H9 (cell line): ENCODE results near the gene DLGAP4. TPM values are rescaled to one million over a fixed set of nuclear protein-coding genes. Genes with fewer than 3 reads are reported as not detected.

Experiments used
- DNase-seq: peaks from one replicate; pipeline ENCODE4 v3.0.0-alpha.2; 2017
- H2AFZ ChIP-seq: one replicate; pipeline ENCODE4 v1.6.1; 2013; ENCODE audit warnings: mild to moderate bottlenecking, low read length, control low read depth, moderate library complexity
- H2AK5ac ChIP-seq: 2 replicates; pipeline ENCODE4 v1.6.1; 2013; ENCODE audit warnings: low read length, control low read depth, mixed read lengths; ENCODE audit not compliant: insufficient read length
- H2BK120ac ChIP-seq: one replicate; pipeline ENCODE4 v1.6.1; 2013; ENCODE audit warnings: low read depth, mild to moderate bottlenecking, low read length, control low read depth, inconsistent platforms; ENCODE audit not compliant: poor library complexity, severe bottlenecking
- H2BK12ac ChIP-seq: 2 replicates; pipeline ENCODE4 v1.6.1; 2013; ENCODE audit warnings: low read length, control low read depth, mixed read lengths, low read depth; ENCODE audit not compliant: insufficient read length
- H2BK15ac ChIP-seq: 2 replicates; pipeline ENCODE4 v1.6.1; 2013; ENCODE audit warnings: low read depth, low read length, control low read depth
- H2BK20ac ChIP-seq: one replicate; pipeline ENCODE4 v1.6.1; 2013; ENCODE audit warnings: low read depth, mild to moderate bottlenecking, low read length, control low read depth, inconsistent platforms; ENCODE audit not compliant: poor library complexity, severe bottlenecking
- H2BK5ac ChIP-seq: 2 replicates; pipeline ENCODE4 v1.6.1; 2013; ENCODE audit warnings: low read length, control low read depth, mixed read lengths; ENCODE audit not compliant: insufficient read length
- H3K14ac ChIP-seq: 2 replicates; pipeline ENCODE4 v1.6.1; 2013; ENCODE audit warnings: low read length, control low read depth; ENCODE audit not compliant: insufficient read depth
- H3K18ac ChIP-seq: 2 replicates; pipeline ENCODE4 v1.6.1; 2013; ENCODE audit warnings: low read depth, mild to moderate bottlenecking, mixed read lengths, low read length, control low read depth; ENCODE audit not compliant: insufficient read length
- H3K23ac ChIP-seq: 2 replicates; pipeline ENCODE4 v1.6.1; 2013; ENCODE audit warnings: low read length, control low read depth, mixed read lengths, low read depth; ENCODE audit not compliant: insufficient read length
- H3K23me2 ChIP-seq: 2 replicates; pipeline ENCODE4 v1.6.1; 2013; ENCODE audit warnings: low read depth, mild to moderate bottlenecking, mixed read lengths, low read length, control low read depth; ENCODE audit not compliant: insufficient read length, poor library complexity, severe bottlenecking
- H3K27ac ChIP-seq: 2 replicates; pipeline ENCODE4 v1.5.1; 2013; ENCODE audit warnings: low read length, control low read depth, mixed read lengths, low read depth; ENCODE audit not compliant: insufficient read length
- H3K27me3 ChIP-seq: 2 replicates; pipeline ENCODE4 v1.6.1; 2013; ENCODE audit warnings: low read length, control low read depth, inconsistent platforms; ENCODE audit not compliant: insufficient read depth
- H3K4ac ChIP-seq: 2 replicates; pipeline ENCODE4 v1.6.1; 2013; ENCODE audit warnings: low read depth, mild to moderate bottlenecking, control low read depth, inconsistent platforms, low read length, moderate library complexity
- H3K4me1 ChIP-seq: 2 replicates; pipeline ENCODE4 v1.6.1; 2013; ENCODE audit warnings: low read length, control low read depth, inconsistent platforms; ENCODE audit not compliant: insufficient read depth
- H3K4me2 ChIP-seq: 2 replicates; pipeline ENCODE4 v1.6.1; 2013; ENCODE audit warnings: low read length, control low read depth, mixed read lengths; ENCODE audit not compliant: insufficient read length, insufficient read depth
- H3K56ac ChIP-seq: 2 replicates; pipeline ENCODE4 v1.6.1; 2013; ENCODE audit warnings: low read depth, mild to moderate bottlenecking, mixed read lengths, low read length, control low read depth; ENCODE audit not compliant: insufficient read length
- H3K79me1 ChIP-seq: 2 replicates; pipeline ENCODE4 v1.6.1; 2013; ENCODE audit warnings: low read depth, mild to moderate bottlenecking, moderate library complexity, low read length, control low read depth, inconsistent platforms; ENCODE audit not compliant: insufficient read depth, poor library complexity, severe bottlenecking
- H3K79me2 ChIP-seq: 2 replicates; pipeline ENCODE4 v1.6.1; 2013; ENCODE audit warnings: low read length, control low read depth, inconsistent platforms; ENCODE audit not compliant: insufficient read depth
- H3K9ac ChIP-seq: 2 replicates; pipeline ENCODE4 v1.6.1; 2013; ENCODE audit warnings: low read length, control low read depth, mixed read lengths; ENCODE audit not compliant: insufficient read length; ENCODE audit errors: extremely low read depth
- H3K9me3 ChIP-seq: one replicate; pipeline ENCODE4 v1.6.1; 2013; ENCODE audit warnings: low read depth, low read length, inconsistent platforms; ENCODE audit not compliant: control insufficient read depth
- H3T11ph ChIP-seq: one replicate; pipeline ENCODE4 v1.6.1; 2013; ENCODE audit warnings: mild to moderate bottlenecking, low read length, control low read depth, inconsistent platforms
- H4K20me1 ChIP-seq: one replicate; pipeline ENCODE4 v1.6.1; 2013; ENCODE audit not compliant: control insufficient read depth, insufficient read length, insufficient read depth
- H4K5ac ChIP-seq: 2 replicates; pipeline ENCODE4 v1.6.1; 2013; ENCODE audit warnings: low read depth, mild to moderate bottlenecking, mixed read lengths, low read length, control low read depth; ENCODE audit not compliant: insufficient read length
- H4K8ac ChIP-seq: replicated peaks from 2 replicates; pipeline ENCODE4 v1.6.1; 2013; ENCODE audit warnings: low read length, control low read depth, mixed read lengths, low read depth; ENCODE audit not compliant: insufficient read length
- H4K91ac ChIP-seq: 2 replicates; pipeline ENCODE4 v1.6.1; 2013; ENCODE audit warnings: low read depth, mild to moderate bottlenecking, moderate library complexity, mixed read lengths, low read length, control low read depth; ENCODE audit not compliant: insufficient read length
- H3K27ac Mint-ChIP-seq, 3 experiments: 2 replicates in 2 of 3; 3 replicates in 1 of 3; pipeline ENCODE4 v1.8.0; 2020 to 2021; ENCODE audit warnings: mixed read lengths in 3 of 3, mild to moderate bottlenecking in 1 of 3, moderate library complexity in 1 of 3
- H3K27me3 Mint-ChIP-seq: 2 replicates; pipeline ENCODE4 v1.8.0; 2021; ENCODE audit warnings: low read depth, mild to moderate bottlenecking, moderate library complexity, mixed read lengths
- H3K36me3 Mint-ChIP-seq, 3 experiments: 2 replicates in 2 of 3; 3 replicates in 1 of 3; pipeline ENCODE4 v1.8.0; 2020 to 2021; ENCODE audit warnings: low read depth in 3 of 3, mixed read lengths in 3 of 3; ENCODE audit not compliant: insufficient read depth in 1 of 3
- H3K4me1 Mint-ChIP-seq, 2 experiments: 2 replicates each; pipeline ENCODE4 v1.8.0; 2020; ENCODE audit warnings: mixed read lengths in 2 of 2
- H3K4me3 Mint-ChIP-seq, 2 experiments: 2 replicates in 1 of 2; 3 replicates in 1 of 2; pipeline ENCODE4 v1.8.0; 2020 to 2021; ENCODE audit warnings: mild to moderate bottlenecking in 2 of 2, mixed read lengths in 2 of 2, moderate library complexity in 1 of 2
- H3K9me3 Mint-ChIP-seq, 2 experiments: 2 replicates in 1 of 2; 3 replicates in 1 of 2; pipeline ENCODE4 v1.8.0; 2020; ENCODE audit warnings: mild to moderate bottlenecking in 2 of 2, mixed read lengths in 2 of 2, moderate library complexity in 1 of 2
- WGBS: extraction: QIAGEN DNeasy Blood & Tissue Kit; methylation state at CpG from one replicate; pipeline ENCODE4 v1.1.7; 2013; ENCODE audit warnings: missing lambda C conversion rate, low lambda C conversion rate, mixed read lengths; ENCODE audit not compliant: insufficient read length; ENCODE audit errors: extremely low coverage; 5-methylcytosine and 5-hydroxymethylcytosine counted together
- total RNA-seq: library from RNA; stranded (reverse); gene quantifications from 2 replicates; pipeline ENCODE4 v1.2.1, GENCODE V29; 2021
- TF ChIP-seq, protein P1 (sequence below): fragments of 200-600 bp; sonication (generic); conservative IDR thresholded peaks from 3 replicates; pipeline ENCODE4 v1.8.0; 2021; ENCODE audit warnings: antibody characterized with exemption, mild to moderate bottlenecking

The DLGAP4 gene
- total RNA-seq, 1 experiment from 2014 or later, result 48.0 TPM

DNA sequence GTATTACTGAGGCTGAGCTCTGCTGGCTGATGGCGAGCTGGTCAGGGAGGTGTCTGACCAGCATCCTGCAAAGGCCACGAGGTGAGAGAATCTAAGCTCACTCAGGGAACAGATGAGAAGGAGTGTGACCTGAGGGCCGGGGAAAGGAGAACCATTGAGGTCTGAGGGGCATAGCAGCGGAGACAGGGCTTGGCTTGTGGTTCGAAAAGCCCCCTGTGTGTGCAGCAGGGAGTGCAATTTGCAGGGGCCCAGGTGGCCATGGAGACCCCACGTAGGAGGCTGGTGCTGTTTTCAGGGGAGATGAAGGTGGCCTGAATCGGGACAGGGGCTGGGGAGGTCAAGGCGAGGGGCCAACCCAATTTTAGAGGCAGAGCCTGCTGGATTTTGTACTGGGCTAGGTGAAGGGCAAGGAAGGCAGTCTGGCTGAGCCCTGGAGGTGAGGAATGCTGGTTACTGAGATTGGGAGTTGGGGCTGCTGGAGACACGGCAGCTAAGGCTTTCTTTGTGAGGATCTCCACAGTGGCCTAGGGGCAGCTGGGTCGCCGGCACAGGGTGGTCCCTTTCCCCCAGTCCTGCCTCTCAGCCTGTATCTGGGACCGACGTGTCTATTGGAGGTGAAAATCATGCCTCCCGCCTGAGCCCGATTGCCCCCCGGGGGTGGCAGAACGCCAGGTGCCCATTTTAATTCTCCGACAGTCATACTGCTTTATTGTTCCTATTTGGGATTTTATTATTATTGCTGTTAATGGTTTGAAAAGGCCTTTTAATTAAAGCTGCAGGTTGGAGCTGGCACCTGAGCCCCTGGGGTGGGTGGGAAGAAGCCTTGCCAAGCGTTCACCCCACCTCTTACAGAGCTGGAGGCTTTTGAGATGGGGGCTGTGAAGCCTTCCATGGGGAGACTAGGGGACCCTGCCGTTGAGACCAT lies 28.4 kb downstream of the DLGAP4 start:
- Mint-ChIP-seq H3K4me3 (peak overlapping the region in 1 of 2 experiments; percentile 25; a peak in 1 of 5 replicates), H3K36me3 (no peaks in the 10 kb centered on the region), H3K27ac (peak overlapping the region in 1 of 3 experiments; percentile 55; a peak in 2 of 7 replicates), H3K9me3 (no peaks in the 10 kb centered on the region; a peak in 2 of 5 replicates), H3K4me1 (peaks cover 42 to 67% of the 10 kb centered on the region in 2 experiments), H3K27me3 (peaks cover 78% of the 10 kb centered on the region)
- no peaks in the 10 kb centered on the region for H3K79me1 ChIP-seq
- no peaks in the 10 kb centered on the region for H3K23me2 ChIP-seq
- peaks cover 12% of the 10 kb centered on the region; the same call in 1 of the 2 replicates for H3K27me3 ChIP-seq
- no peak overlapping the region for H3K9ac ChIP-seq
- no peak overlapping the region for H2AFZ ChIP-seq
- no peak overlapping the region for H4K5ac ChIP-seq
- H4K20me1 ChIP-seq, result no peaks in the 10 kb centered on the region
- H2BK20ac ChIP-seq, result no peak overlapping the region
- H3K4me1 ChIP-seq, result peaks cover 4% of the 10 kb centered on the region; the same call in 1 of the 2 replicates
- H3K56ac ChIP-seq, result no peak overlapping the region
- no peak overlapping the region for H2AK5ac ChIP-seq
- H2BK12ac ChIP-seq, result no peak overlapping the region
- H3T11ph ChIP-seq, result no peak overlapping the region
- TF ChIP-seq, protein P1, sequence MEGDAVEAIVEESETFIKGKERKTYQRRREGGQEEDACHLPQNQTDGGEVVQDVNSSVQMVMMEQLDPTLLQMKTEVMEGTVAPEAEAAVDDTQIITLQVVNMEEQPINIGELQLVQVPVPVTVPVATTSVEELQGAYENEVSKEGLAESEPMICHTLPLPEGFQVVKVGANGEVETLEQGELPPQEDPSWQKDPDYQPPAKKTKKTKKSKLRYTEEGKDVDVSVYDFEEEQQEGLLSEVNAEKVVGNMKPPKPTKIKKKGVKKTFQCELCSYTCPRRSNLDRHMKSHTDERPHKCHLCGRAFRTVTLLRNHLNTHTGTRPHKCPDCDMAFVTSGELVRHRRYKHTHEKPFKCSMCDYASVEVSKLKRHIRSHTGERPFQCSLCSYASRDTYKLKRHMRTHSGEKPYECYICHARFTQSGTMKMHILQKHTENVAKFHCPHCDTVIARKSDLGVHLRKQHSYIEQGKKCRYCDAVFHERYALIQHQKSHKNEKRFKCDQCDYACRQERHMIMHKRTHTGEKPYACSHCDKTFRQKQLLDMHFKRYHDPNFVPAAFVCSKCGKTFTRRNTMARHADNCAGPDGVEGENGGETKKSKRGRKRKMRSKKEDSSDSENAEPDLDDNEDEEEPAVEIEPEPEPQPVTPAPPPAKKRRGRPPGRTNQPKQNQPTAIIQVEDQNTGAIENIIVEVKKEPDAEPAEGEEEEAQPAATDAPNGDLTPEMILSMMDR, result no peak
- H2BK120ac ChIP-seq, result no peak overlapping the region
- no peak overlapping the region for H3K27ac ChIP-seq
- DNase-seq, result no peak
- H3K9me3 ChIP-seq, result no peaks in the 10 kb centered on the region
- H2BK5ac ChIP-seq, result no peak overlapping the region
- H2BK15ac ChIP-seq, result no peak overlapping the region
- WGBS, result no CpG with 5 or more reads among the region's 20 CpGs
- H3K79me2 ChIP-seq, result no peaks in the 10 kb centered on the region
- no peak overlapping the region for H3K23ac ChIP-seq
- H3K4ac ChIP-seq, result no peak overlapping the region
- H4K91ac ChIP-seq, result no peak overlapping the region
- H4K8ac ChIP-seq, result no peak overlapping the region
- no peak overlapping the region for H3K18ac ChIP-seq
- H3K4me2 ChIP-seq, result no peak overlapping the region
- no peak overlapping the region; the same call in 1 of the 2 replicates for H3K14ac ChIP-seq
